Central memory CD4-positive, alpha-beta T cell (primary cell): ENCODE results near the gene PGGT1B.

Experiments used
- DNase-seq: peaks from one replicate; pipeline ENCODE4 v3.0.0; 2022

Gene PGGT1B

GRCh38 chr5:115179394-115180164, 83.1 kb downstream of the PGGT1B start:
- DNase-seq = peak; percentile 9

GRCh38 chr5:115179030-115179393, 83.7 kb downstream of the PGGT1B start:
- DNase-seq = no peak

- no peak for DNase-seq
Observed at GRCh38 chr5:115170929-115171510, 91.7 kb downstream of the PGGT1B start.

DNA sequence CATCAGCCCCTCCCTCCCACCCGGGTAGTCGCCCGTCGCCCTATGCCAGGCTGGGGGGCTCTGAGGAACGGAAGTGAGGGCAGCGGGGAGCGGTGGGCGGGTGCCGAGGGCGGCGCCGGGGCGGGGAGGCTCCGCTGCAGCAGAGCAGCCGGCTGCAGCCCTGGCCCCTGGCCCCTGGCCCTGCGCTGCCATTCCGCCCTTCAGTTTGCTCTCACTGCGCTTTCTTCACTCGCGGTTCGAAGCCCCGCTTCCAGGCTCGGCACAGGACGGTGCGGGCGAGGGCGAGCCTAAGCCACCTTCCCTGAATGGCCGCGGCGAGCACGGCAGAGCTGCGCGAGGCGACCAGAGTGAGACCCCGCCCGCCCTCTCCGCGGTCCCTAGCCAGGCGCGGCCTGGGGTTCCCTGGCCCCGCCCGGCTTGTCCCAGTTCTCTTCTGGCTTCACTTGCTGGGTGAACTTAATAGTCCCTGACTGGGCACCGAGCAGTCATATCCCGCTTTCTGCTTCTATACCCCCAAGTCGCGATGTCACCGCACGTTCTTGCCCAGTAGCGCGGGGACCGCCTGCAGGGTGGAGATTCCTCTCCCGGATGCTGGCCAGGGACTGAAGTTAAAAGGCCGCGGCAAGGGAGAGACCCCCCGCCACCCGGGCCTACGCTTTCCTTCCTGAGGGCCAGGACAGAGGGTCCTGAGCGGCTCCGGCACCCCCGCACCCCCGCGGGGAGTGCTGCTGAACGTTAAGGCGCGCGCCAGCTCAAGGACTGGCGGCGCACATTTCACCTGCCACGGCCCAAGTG, 92.3 kb downstream of the PGGT1B start:
- DNase-seq = no peak

DNA sequence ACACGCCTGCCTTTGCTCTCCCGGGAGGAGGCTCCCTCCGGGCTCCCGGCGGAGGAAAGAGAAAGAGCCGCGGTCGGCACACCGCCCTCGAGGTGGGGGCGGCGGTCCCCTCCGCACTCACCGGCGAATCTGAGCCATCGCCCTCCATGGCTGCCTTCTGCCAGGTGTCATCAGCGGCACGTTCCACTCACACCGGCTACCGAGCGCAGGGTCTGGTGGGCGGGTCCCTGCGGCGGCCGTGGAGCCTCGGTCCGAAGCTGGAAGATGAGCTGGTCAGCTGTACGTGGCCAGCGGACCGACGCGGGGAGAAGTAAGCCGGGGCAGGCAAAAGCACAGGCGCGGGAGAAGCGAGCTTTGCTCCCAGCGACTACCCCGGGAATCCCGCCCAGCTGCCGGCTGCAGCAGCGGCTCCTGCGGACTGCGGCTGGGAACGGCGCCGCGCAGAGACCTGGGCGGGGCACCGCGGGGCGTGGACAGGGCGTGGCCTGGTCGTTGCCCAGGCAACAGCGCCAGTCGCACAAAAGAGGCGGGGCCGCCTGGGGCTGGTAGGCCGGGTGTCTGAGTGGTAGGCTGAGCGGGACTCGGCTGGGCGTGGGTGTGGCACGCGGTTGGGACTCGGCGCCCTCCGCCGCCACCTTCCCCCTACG, 93.1 kb downstream of the PGGT1B start, which contains the start of gene TRIM36:
TSS of gene TRIM36 (minus strand) at position 422 of the 647 bp plus-strand sequence. CDS start at position 148, 274 bp downstream.
- peak; percentile 84 for DNase-seq

GRCh38 chr5:115168829-115169486, 93.7 kb downstream of the PGGT1B start:
- no peak for DNase-seq

GRCh38 chr5:115166744-115167393, 95.8 kb downstream of the PGGT1B start:
- DNase-seq = no peak

DNA sequence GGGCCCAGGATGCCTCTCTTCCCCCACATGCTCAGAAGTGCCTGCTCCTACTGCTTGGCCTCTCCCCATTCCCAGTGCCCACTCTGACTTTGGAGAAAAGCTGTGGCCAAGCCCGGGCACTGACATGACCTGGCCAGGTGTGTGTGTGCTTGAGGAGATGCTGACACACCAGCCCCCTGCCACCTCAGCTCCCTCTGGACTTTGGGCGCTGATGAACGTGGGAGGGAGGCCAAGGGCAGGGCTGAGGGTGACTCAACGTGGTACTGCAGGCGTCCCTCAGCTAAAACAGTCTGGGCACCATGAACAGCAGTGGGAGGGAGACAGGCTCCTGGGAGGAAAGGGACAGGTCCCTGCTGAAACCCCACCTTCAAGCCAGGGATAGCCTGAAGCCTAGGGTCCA, 96.9 kb downstream of the PGGT1B start:
- no peak for DNase-seq

- no peak for DNase-seq
Observed at GRCh38 chr5:115160975-115161475, 101.7 kb downstream of the PGGT1B start.
